ENCODE results near the gene TOMM40. TPM values are rescaled to one million over a fixed set of nuclear protein-coding genes. Genes with fewer than 3 reads are reported as not detected.
A peak's percentile ranks its signal among the peaks of the same experiment; 100 is the strongest.
"Not testable (repeated sequence)": the region's sequence is repeated elsewhere in the genome, so short reads cannot be mapped to it uniquely, and the experiment has no call there.

Gene TOMM40
- 10 to 100 TPM; 29.9 to 51.4 (median 32.4) TPM for polyA plus RNA-seq (ENCODE audit: insufficient read depth in 1 of 5, insufficient read length in 5 of 5, low replicate concordance in 1 of 5)
- long read RNA-seq, donor 1, transcript TOMM40-202 (10 exons, 1,709 nt), result major isoform, 10 of 23 reads
- long read RNA-seq, donor 1, partial matches to known transcripts, result 8 of 23 reads
- long read RNA-seq, donor 1, other reads (novel, unspliced or antisense), result 0 of 23 reads
- long read RNA-seq, donor 2, transcript TOMM40-202 (10 exons, 1,709 nt), result major isoform, 13 of 22 reads
- long read RNA-seq, donor 2, partial matches to known transcripts, result 5 of 22 reads
- long read RNA-seq, donor 2, other reads (novel, unspliced or antisense), result 0 of 22 reads
- long read RNA-seq, donor 3, transcript TOMM40-202 (10 exons, 1,709 nt), result major isoform, 6 of 15 reads
- long read RNA-seq, donor 3, partial matches to known transcripts, result 7 of 15 reads
- long read RNA-seq, donor 3, other reads (novel, unspliced or antisense), result 0 of 15 reads
- long read RNA-seq, donor 4, transcript TOMM40-202 (10 exons, 1,709 nt), result major isoform, 5 of 11 reads
- long read RNA-seq, donor 4, partial matches to known transcripts, result 0 of 11 reads
- long read RNA-seq, donor 4, other reads (novel, unspliced or antisense), result 0 of 11 reads
- long read RNA-seq, donor 5, transcript TOMM40-201 (10 exons, 1,707 nt), result minor isoform, 5 of 23 reads
- long read RNA-seq, donor 5, transcript TOMM40-202 (10 exons, 1,709 nt), result major isoform, 9 of 23 reads
- long read RNA-seq, donor 5, partial matches to known transcripts, result 5 of 23 reads
- long read RNA-seq, donor 5, other reads (novel, unspliced or antisense), result 0 of 23 reads
- long read RNA-seq, donor 6, transcript TOMM40-202 (10 exons, 1,709 nt), result major isoform, 21 of 36 reads
- long read RNA-seq, donor 6, partial matches to known transcripts, result 5 of 36 reads
- long read RNA-seq, donor 6, other reads (novel, unspliced or antisense), result 0 of 36 reads
- long read RNA-seq, donor 7, transcript TOMM40-202 (10 exons, 1,709 nt), result major isoform, 20 of 32 reads
- long read RNA-seq, donor 7, transcript TOMM40-201 (10 exons, 1,707 nt), result minor isoform, 7 of 32 reads
- long read RNA-seq, donor 7, partial matches to known transcripts, result 0 of 32 reads
- long read RNA-seq, donor 7, other reads (novel, unspliced or antisense), result 0 of 32 reads
- long read RNA-seq, donor 8, partial matches to known transcripts, result 0 of 6 reads
- long read RNA-seq, donor 8, other reads (novel, unspliced or antisense), result 0 of 6 reads

- no peak for DNase-seq
Measured at GRCh38 chr19:44891016-44891882, at the start of gene TOMM40. TOMM40 (plus strand) TSS chr19:44891254; CDS start chr19:44891416, 162 bp downstream.

- DNase-seq, result no peak
Measured at GRCh38 chr19:44845286-44845611, 45.8 kb upstream of the TOMM40 start.

- peak; percentile 98 to 99 for DNase-seq
Measured at GRCh38 chr19:44845612-44846454, 45.2 kb upstream of the TOMM40 start, which contains the start of gene NECTIN2. NECTIN2 (plus strand) TSS chr19:44846297; CDS start chr19:44846526, 229 bp downstream.

GRCh38 chr19:44846455-44847143 lies 44.5 kb upstream of the TOMM40 start:
- DNase-seq, result peak; percentile 48 to 54

GRCh38 chr19:44847144-44848035 lies 43.7 kb upstream of the TOMM40 start:
- peak; percentile 79 to 83 for DNase-seq

GRCh38 chr19:44848036-44848811 lies 42.8 kb upstream of the TOMM40 start:
- peak; percentile 37 to 42 for DNase-seq

GRCh38 chr19:44848812-44849447 lies 42.1 kb upstream of the TOMM40 start:
- DNase-seq, result no peak

GRCh38 chr19:44850641-44851109 lies 40.4 kb upstream of the TOMM40 start:
- no peak for DNase-seq

- DNase-seq, result no peak
Measured at GRCh38 chr19:44851427-44851826, 39.6 kb upstream of the TOMM40 start.

GRCh38 chr19:44855606-44856005 lies 35.4 kb upstream of the TOMM40 start:
- no peak for DNase-seq

GRCh38 chr19:44856421-44857083 lies 34.5 kb upstream of the TOMM40 start:
- no peak for DNase-seq

- no peak for DNase-seq
Measured at GRCh38 chr19:44857837-44858236, 33.2 kb upstream of the TOMM40 start.

- DNase-seq, result not testable (repeated sequence)
Measured at GRCh38 chr19:44861576-44861975, 29.5 kb upstream of the TOMM40 start.

GRCh38 chr19:44863990-44864389 lies 27.1 kb upstream of the TOMM40 start:
- DNase-seq, result no peak

- no peak for DNase-seq
Measured at GRCh38 chr19:44865196-44865767, 25.8 kb upstream of the TOMM40 start.

GRCh38 chr19:44866664-44867063 lies 24.4 kb upstream of the TOMM40 start:
- DNase-seq, result no peak
